GM12878 (cell line): ENCODE measurements around the gene KLHL7. TPM values are rescaled to one million over a fixed set of nuclear protein-coding genes. Genes with fewer than 3 reads are reported as not detected.

ENCODE experiments used
- CBX5 ChIP-seq: sonication (generic); IDR thresholded peaks from 2 replicates; pipeline ENCODE4 v1.6.1; 2016; ENCODE audit warnings: low read depth, moderate library complexity, mild to moderate bottlenecking, inconsistent platforms
- GABPA ChIP-seq: IDR thresholded peaks from 2 replicates; pipeline ENCODE4 v1.6.1; 2014; ENCODE audit warnings: antibody characterized with exemption, low read depth, mild to moderate bottlenecking, inconsistent platforms
- PBX3 ChIP-seq: IDR thresholded peaks from 2 replicates; pipeline ENCODE4 v1.6.1; 2011; ENCODE audit warnings: mild to moderate bottlenecking, low read depth, low read length, moderate library complexity; ENCODE audit not compliant: insufficient replicate concordance
- SKIL ChIP-seq: fragments of 450-650 bp; IDR thresholded peaks from 2 replicates; pipeline ENCODE4 v1.6.1; 2017; ENCODE audit warnings: mild to moderate bottlenecking, low read depth, inconsistent platforms; ENCODE audit not compliant: poor library complexity, severe bottlenecking
- YY1 ChIP-seq: IDR thresholded peaks from 2 replicates; pipeline ENCODE4 v1.6.1; 2011; ENCODE audit warnings: low read depth, mild to moderate bottlenecking, low read length
- ZBTB40 ChIP-seq: fragments of 450-650 bp; IDR thresholded peaks from 2 replicates; pipeline ENCODE4 v1.6.1; 2016; ENCODE audit warnings: mild to moderate bottlenecking, moderate library complexity, borderline replicate concordance
- ZNF592 ChIP-seq: fragments of 450-650 bp; IDR thresholded peaks from 2 replicates; pipeline ENCODE4 v1.6.1; 2017; ENCODE audit warnings: mild to moderate bottlenecking, moderate library complexity
- polyA plus RNA-seq, 11 experiments: library from polyadenylated mRNA; depleted of rRNA in 4 of 11; unstranded in 6 of 11; stranded (reverse) in 5 of 11; fragments of >200 nt; fragmentation: Nextera tagmentation in 4 of 11; fragmentation: Illumina TruSeq in 1 of 11; extraction: Ambion mirVana in 4 of 11; extraction: Trizol in 1 of 11; gene quantifications; 1 replicate in 1 of 11; 2 replicates in 10 of 11; pipeline versions ENCODE4 v1.2.1 to v1.2.3, GENCODE V29; 2011 to 2016; ENCODE audit warnings: inconsistent platforms in 2 of 11, missing spikeins in 2 of 11, low read depth in 1 of 11
- total RNA-seq, 4 experiments: library from RNA; depleted of rRNA in 3 of 4; stranded (reverse); fragments of >200 nt in 3 of 4; fragmentation: Illumina TruSeq in 1 of 4; extraction: Trizol in 1 of 4; gene quantifications; 2 replicates each; pipeline versions ENCODE4 v1.2.1 to v1.2.3, GENCODE V29; 2013 to 2021

The KLHL7 gene
- total and polyA plus RNA-seq, 10 of the 15 experiments (the other 5 are each of a cell fraction or from before 2014, with no cell fraction given), result 6.4 to 38.7 (median 20.9) TPM

GRCh38 chr7:23058408-23059096 is 47.0 kb upstream of the KLHL7 start (continued):
- TF ChIP-seq ZBTB40 (no peak), SKIL (no peak), GABPA (no peak), ZNF592 (no peak), YY1 (no peak), CBX5 (no peak), PBX3 (no peak)
